Measurements from ENCODE around the gene ANKRD11. TPM values are rescaled to one million over a fixed set of nuclear protein-coding genes. Genes with fewer than 3 reads are reported as not detected.

Gene ANKRD11
- total and polyA plus RNA-seq, 2 donors (not counting 3 experiments of a cell fraction or from before 2014, with no cell fraction given) = 55.8 to 191 TPM

- ChIA-PET CTCF (interaction anchor here (1.2 to 2.1 kb wide), 2 partner anchors 11 to 21 kb away, joined by 4 to 7 read pairs; no protein-coding TSS in a partner anchor), POLR2A (no interaction called here)
- no peak overlapping the region for H2AFZ ChIP-seq (ENCODE audit: low read depth, low read length)
- H3K36me3 ChIP-seq (ENCODE audit: control insufficient read depth in 2 of 2, extremely low read depth in 1 of 2, insufficient read depth in 2 of 2, low read length in 2 of 2) = no peaks in the 10 kb centered on the region
- no peak overlapping the region for H3K4me2 ChIP-seq (ENCODE audit: insufficient read depth, low read length)
- DNase-seq (ENCODE audit: low read depth, low spot score) (no peak), FAIRE-seq (no peak)
- no peak for TF ChIP-seq EZH2 (IDR thresholded peaks at IDR 0.05; ENCODE audit: borderline replicate concordance, low read depth, low read length, severe bottlenecking)
- no peak for TF ChIP-seq GATA2 (IDR thresholded peaks at IDR 0.05; ENCODE audit: insufficient read depth, insufficient read length, low read depth, low read length)
- no peak for TF ChIP-seq FOS (IDR thresholded peaks at IDR 0.05; ENCODE audit: borderline replicate concordance, insufficient read depth, low read length)
- TF ChIP-seq CTCF (IDR thresholded peaks at IDR 0.05; ENCODE audit: extremely low read depth in 1 of 2, insufficient read depth in 1 of 2, low read depth in 1 of 2, low read length in 2 of 2) = no peak
- no peak for TF ChIP-seq POLR2AphosphoS5 (IDR thresholded peaks at IDR 0.05; ENCODE audit: insufficient read depth, low read depth, low read length)
- no peaks in the 10 kb centered on the region for H3K9me3 ChIP-seq (replicated peaks; ENCODE audit: control insufficient read depth, insufficient read depth, low read length)
- no peak overlapping the region for H3K4me3 ChIP-seq (replicated peaks in 1 of 3; ENCODE audit: insufficient read depth in 1 of 3, low read depth in 1 of 3, low read length in 3 of 3)
- BruUV-seq (replicated peaks) = no TSS peak
- H3K79me2 ChIP-seq (ENCODE audit: control insufficient read depth, insufficient read depth, low read length) = peaks cover 99% of the 10 kb centered on the region
- peaks cover 37% of the 10 kb centered on the region for H3K4me1 ChIP-seq (ENCODE audit: control insufficient read depth, extremely low read depth, insufficient read depth, low read length)
- H3K27ac ChIP-seq (ENCODE audit: insufficient read depth, low read depth, low read length) = no peak overlapping the region
- H4K20me1 ChIP-seq (replicated peaks; ENCODE audit: control insufficient read depth, extremely low read depth, insufficient read depth, low read length) = no peaks in the 10 kb centered on the region
- dilution Hi-C loops (cut with MboI; ENCODE audit: extremely low pct_ligation_motif_present, low sequenced_read_pairs) = no loop called here
- no peaks in the 10 kb centered on the region for H3K9me1 ChIP-seq (replicated peaks; ENCODE audit: control insufficient read depth, extremely low read depth, insufficient read depth, low read length)
- intact Hi-C loops (cut with micrococcal nuclease) = no loop called here
- no peaks in the 10 kb centered on the region for H3K27me3 ChIP-seq (ENCODE audit: control insufficient read depth in 2 of 2, insufficient read depth in 2 of 2, low read length in 2 of 2)
- no peak overlapping the region for H3K9ac ChIP-seq (replicated peaks; ENCODE audit: extremely low read depth, insufficient read depth, low read length)
Observed at GRCh38 chr16:89446975-89447293, 43.4 kb downstream of the ANKRD11 start.
